Retina (tissue), 1 donor: ENCODE data around the gene GRWD1.
A peak's percentile ranks its signal among the peaks of the same experiment; 100 is the strongest.
"Not testable (repeated sequence)": the region's sequence is repeated elsewhere in the genome, so short reads cannot be mapped to it uniquely, and the experiment has no call there.

Source experiments
- DNase-seq: peaks from one replicate; pipeline ENCODE4 v3.0.0-alpha.2; 2016

The GRWD1 gene

GRCh38 chr19:48480558-48481500 is 35.0 kb downstream of the GRWD1 start:
- peak; percentile 80 for DNase-seq

DNA sequence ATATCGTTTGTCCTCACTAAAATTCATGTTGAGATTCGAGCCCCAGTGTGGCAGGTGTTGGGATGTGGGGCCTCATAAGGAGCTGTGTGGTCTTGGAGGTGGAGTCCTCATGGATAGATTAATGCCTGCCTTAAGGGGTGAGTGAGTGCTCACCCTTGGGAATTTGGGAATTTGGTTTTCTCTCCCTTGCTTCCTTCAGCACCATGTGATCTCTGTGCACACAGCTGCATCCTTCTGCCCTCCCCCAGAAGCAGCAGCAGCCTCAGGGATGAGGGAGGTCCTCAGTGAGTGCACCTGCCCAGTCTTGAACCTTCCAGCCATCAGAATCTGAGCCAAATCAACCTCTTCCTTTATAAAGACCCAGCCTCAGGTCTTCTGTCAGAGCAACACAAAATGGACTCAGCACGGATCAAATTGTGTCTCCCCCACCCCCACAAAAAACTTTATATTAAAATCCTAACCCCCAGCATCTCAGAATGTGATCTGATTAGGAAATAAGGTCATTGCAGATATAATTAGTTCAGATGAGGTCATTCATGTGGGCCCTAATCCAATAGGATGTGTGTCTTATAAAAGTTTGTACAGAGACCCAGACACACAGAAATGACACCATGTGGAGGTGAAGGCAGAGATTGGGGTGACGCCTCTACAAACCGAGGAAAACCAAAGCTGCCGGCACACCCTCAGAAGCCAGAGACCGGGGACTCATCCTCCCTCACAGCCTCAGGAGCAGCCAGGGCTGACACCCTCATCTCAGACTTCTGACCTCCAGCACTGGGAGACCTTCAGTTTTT is 36.3 kb downstream of the GRWD1 start:
- DNase-seq, result no peak

GRCh38 chr19:48483301-48483700 is 37.5 kb downstream of the GRWD1 start:
- DNase-seq, result no peak

DNA sequence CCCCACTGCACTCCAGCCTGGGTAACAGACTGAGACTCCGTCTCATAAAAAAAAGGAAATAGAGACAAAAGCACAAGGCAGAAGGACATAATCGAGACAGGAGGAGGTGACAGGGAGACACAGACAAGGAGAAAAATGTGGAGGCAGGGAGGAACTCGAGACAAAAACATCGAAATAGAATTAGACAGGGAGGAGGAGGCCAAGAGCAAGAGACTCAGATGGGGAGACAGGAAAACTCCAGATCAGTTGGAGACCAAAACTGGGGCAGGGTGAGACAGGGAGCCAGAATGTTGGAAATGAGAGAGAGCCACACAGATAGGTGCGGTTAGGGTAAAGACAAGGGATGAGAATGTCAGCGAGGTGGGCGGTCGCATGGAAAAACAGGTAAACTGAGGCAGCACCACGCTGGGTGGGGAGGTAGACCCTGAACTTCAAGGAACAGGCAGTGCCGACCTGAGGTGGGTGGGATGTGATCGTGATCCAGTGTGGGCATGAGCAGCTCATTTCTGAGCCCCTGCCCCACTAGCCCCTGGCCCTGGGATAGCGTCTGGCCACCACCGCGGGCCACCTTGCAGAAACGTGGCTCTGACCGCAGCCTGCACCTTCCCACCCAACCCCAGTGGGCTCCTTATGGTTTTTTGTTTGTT is 38.6 kb downstream of the GRWD1 start:
- DNase-seq, result no peak

GRCh38 chr19:48484931-48485612 is 39.3 kb downstream of the GRWD1 start:
- peak; percentile 54 for DNase-seq

GRCh38 chr19:48486706-48487105 is 40.9 kb downstream of the GRWD1 start:
- DNase-seq, result not testable (repeated sequence)

- no peak for DNase-seq
Measured at GRCh38 chr19:48487544-48487943, 41.8 kb downstream of the GRWD1 start.

- no peak for DNase-seq
Measured at GRCh38 chr19:48487948-48488347, 42.2 kb downstream of the GRWD1 start.

DNA sequence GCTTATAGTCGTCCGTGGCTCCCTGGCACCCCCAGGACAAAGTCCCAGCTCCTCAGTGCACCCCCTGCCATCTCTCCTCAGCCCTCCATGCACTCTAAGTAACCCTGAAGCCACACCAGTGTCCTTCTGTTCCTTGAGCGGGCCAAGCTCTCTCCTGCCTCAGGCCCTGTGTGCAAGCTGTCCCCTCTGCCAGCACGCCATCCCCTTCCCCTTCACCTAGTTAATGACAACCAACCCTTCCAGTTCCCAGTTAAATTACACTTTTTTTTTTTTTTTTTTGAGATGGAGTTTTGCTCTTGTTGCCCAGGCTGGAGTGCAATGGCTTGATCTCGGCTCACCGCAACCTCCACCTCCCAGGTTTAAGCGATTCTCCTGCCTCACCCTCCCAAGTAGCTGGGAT is 42.7 kb downstream of the GRWD1 start:
- not testable (repeated sequence) for DNase-seq

- DNase-seq, result peak; percentile 80
Measured at GRCh38 chr19:48489608-48490216, 43.9 kb downstream of the GRWD1 start.

DNA sequence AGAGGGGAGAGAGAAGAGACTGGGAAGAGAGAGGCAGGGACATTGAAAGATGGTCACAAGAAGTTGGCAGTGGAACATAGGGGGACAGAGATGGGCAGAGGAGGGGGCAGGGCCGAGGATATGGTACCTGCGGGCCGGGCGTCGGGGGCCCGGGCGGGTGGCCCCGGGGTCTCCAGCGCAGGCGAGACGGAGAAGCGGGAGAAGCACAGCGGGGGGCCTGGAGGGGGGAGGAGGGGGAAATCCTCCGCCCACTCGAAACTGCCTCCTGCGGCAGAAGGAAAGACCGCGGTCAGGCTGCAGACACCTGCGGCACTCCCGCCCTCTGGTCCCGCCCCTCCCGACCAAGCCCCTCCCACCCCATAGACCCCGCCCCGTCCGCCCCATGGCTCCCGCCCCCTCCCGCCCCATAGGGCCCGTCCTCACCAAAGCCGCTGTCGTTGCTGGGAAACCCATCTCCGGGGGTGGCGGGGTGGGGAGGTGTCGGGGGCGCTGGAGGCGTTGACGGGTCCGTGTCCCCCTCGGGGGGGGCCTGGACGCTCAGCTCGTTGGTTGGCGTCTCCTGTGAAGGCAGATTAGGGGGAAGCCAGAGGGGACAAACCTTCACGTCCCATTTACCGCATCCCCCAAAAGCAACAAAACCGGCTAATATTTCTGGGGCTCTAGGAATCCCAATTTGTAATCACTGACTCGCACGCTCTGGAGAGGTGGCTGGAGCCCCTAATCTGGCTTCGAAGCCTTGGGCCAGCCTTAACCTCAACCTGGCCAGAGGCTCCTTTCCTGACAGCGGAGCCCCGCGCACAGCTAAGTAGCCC is 45.4 kb downstream of the GRWD1 start:
- DNase-seq, result no peak

DNA sequence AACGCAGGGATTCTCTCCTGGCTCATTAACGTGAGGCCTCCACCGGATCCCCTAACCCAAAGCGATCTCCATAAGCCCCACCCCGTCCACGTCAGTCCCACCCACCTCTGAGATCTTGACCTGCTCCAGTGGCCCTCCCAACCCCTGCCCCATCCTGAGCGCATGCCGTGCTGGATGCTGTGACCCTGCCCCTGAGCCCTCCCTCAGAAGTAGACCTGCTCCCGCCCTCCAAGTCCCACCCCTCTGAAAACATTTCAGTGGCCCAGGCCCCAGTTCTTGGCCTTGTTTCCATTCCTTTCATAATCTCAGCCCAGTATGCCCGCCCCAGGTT is 46.0 kb downstream of the GRWD1 start:
- no peak for DNase-seq

- DNase-seq, result peak; percentile 77
Measured at GRCh38 chr19:48492925-48493717, 47.3 kb downstream of the GRWD1 start.

DNA sequence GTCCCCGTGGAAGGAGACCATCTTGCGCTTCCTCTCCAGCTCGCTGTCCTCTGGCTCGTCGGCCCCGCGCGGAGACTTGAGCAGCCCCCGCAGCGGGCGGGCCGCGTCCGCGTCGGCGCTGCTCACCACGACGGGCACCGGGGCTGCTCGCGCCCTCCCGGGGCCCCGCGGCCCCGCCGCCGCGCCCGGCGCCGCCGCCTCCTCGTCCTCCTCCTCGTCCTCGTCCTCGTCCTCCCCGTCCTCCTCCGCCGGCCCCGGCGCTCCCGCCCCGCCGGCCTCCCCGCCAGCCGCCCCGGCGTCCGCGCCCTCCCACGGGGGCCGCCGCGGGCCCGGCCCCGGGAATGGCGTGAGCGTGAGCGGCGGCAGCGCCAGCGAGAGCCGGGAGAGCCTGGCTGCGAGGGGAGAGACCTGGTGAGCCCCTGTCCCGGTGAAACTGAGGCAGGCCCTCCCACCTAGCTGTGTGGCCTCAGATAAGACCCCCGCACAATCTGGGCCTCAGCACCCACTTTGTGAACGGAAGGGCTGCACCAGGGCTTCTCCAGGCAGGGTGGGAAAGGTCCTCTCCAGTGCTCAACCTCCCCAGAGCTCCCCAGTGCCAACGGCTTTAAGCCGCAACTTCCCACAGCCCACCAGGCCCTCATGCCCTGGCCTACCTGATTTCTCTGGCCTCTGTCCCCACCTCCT is 48.1 kb downstream of the GRWD1 start:
- DNase-seq, result peak; percentile 78

DNA sequence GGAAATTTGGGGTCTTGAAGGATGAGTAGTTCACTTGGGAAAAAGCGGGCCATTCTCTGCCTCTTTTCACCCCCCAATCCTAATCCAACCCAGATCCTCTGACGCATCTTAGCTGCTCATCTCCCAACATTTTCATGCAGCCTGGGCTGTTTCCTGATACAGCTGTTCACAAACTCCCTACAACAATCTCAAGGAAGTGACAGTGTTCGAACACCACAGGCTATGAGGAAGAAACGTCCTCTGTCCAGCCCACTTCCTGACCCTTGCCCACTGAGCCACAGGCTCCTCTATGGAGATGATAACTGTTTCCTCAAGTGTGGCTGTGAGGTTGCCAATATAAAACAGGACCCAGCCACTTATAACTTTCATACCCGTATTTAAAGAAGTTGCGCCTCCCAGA is 49.6 kb downstream of the GRWD1 start:
- DNase-seq, result no peak

- DNase-seq, result no peak
Measured at GRCh38 chr19:48496959-48497727, 51.4 kb downstream of the GRWD1 start.

DNA sequence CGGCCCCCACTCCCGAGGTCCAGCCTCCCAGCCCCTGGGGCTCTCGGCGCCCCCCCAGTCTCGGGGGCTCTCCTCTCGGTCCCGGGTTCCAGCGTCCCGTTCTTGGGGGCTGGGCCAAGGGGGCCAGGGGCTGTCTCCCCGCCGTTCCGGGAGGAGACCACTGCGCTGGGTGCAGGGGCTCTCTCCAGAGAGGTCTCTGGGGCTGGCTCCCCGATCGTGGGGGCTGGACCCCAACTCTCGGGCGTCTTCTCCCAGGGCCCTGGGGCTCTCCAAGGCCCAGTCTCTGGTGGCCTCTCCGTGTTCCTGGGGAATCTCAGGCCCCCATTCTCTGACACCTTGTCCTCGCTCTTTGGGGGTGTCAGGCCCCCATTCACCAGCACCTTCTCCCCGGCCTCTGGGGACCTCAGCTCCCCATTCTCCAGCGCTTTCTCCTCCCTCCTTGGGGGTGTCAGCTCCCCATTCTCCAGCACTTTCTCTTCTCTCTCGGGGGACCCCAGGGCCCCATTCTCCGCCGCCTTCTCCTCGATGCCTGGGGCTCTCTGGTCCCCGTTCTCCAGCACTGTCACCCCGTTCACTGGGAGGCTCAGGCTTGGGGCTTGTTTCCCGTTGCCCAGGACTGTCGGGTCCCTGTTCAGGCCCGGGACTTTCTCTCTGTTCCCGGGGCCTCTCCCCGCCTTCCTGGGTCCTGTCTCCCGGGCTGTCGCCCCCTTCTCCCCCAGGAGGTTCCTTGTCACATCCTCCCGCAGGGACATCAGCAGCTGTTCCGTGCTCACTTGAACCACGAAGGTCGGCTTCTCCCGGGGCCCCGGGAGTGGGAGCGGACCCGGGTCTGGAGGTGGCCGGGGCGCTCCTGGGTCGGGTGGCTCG is 52.2 kb downstream of the GRWD1 start:
- DNase-seq, result no peak
